NCI-H146 treated with DMSO at 0.1 percent for 48 hours (cell line): ENCODE data around the gene ANAPC13.

ENCODE experiments used
- DNase-seq: peaks from one replicate; lab custom pipeline; 2025; ENCODE audit not compliant: unreplicated experiment; lab: John Stamatoyannopoulos, UW

Gene ANAPC13

DNA sequence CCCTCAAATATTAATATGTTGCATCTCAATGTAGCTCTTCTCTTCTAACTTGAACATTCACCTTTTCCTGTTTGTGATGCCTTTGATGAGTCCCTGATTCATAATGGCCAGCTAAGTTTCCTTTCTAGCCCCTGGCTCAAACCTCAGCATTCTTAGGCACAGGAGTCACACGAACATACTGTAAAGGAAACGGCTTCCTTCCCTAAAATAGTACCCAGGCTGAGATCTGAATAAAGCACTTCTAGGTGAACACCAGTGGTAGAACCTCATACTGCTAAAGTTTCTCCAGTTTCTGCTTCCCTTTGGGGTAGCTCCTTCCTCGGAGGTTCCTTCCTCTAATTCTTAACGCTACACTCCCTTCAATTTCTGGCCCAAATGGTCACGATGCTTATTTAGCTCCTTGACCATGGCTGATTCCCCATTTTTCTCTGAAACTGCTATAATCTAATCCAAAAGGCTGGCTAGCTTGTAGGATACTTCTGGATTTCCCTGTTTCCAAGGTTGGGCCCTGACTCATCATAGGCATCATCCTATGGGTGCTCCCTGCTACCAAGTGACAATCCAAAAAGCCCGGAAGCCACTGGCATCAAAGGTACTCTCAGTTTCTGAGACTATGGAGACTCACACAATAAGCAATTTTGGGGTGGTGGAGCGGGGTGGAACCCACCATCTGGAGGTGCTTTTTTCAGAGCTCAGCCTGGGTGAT, 2.4 kb downstream of the ANAPC13 start:
- no peak for DNase-seq

DNA sequence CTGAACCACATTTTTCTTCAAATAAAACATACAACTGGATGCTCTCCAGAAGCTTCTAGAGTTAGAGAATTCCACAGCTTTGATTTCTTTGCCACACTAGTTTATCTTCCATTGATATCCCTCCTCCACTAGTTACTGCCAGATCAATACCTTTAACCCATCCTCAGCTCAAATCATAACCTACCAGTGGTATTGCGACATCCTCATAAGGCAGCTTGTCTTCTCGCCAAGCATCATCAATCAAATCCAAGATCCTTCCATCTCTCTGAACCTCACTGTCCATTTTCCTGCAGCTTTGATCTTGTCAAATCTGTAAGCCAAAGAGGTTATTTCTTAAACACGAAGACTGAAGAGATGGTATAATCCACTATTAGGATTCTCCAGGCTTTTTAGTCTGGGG, 3.2 kb downstream of the ANAPC13 start:
- no peak for DNase-seq

DNA sequence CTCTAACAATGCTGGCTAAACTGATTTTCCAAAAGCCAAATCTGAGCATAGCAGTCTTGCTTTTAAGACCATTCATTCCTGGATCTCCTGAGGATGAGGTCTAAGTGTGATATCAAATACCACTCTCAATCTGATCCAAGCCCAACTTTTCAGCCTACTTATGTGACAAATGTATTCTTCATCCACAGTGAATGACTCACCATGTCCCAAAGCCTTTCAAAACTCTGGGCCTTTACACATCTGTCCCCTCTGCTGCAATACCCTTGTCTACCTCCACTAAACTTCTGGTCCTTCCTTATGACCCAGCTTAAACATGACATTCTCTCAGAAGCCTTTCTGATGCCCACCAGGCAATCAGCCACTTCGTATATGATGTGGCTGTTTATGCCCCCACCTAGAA, 4.6 kb downstream of the ANAPC13 start:
- no peak for DNase-seq

DNA sequence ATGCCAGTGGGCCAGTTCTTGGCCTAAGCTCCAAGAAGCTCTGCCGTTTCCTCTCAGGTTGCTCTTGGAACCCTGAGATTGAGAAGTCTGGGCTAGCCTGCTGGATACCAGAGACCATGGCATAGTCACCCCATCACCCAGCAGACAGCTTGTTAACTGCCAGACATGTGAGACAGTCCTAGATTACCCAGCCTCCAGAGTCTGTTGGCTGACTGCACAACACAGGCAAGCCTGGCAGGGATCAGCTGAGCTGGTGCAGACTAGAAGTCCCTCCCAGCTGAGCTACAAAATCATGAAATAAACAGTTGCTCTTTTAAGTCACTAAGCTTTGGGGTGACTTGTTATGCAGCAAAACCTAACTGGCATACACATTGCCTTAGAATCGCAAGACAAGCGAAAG, 5.2 kb downstream of the ANAPC13 start:
- DNase-seq, result no peak

DNA sequence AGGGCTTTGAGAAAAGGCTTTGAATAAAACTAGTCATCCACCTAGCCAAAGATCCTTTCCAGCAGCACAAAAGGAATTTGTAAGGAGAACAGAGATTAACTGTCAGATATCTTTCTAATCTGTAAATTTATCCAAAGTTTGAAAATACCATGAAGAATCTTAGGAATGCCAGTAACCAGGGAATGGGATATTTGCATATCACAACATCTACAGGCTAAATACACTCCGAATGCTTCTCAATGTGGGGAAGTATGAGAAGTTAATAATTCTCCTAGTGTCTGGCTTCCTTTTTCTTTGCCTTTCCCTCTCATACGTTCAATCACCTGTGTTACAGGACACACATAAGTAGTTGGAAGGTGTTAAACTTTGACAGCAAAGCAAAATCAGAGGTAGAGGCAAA, 7.8 kb downstream of the ANAPC13 start:
- no peak for DNase-seq

DNA sequence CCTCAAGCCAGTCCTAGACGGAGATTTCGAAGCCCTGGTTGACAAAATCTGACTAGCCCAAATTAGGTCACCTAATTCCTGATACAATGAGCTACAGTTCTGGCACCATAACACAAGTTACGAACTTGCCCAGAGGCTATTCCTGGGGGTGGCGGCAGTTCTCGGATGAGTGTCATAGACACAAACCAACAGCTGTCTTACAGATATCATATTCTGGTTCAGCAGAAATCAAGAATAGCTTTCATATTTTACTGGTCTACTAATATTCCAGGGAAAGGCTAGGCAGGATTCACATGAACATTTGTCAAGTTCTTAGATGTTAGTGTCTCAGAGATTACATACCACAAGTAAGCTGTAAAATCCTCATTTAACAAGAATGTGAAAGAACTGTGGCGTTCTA, 8.8 kb downstream of the ANAPC13 start:
- no peak for DNase-seq

DNA sequence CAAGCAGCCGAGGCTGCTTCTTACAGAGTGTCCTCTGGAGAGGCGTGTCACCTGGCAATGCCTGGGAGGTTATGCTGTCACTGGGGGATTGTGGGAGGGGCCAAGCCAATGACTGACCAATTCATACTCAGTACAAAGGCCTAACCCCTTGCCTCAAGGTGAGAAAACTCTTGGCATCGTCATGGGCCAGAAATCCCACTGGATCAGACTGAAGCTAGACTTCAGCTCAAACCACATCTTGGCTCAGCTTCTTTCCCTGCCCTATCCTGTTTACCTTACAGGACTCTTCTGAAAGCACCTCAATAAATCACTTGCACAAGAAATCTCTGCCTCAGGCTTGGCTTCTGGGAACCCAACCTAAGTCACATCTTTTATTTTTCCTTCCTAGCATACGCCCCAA, 9.5 kb downstream of the ANAPC13 start:
- DNase-seq, result no peak

DNA sequence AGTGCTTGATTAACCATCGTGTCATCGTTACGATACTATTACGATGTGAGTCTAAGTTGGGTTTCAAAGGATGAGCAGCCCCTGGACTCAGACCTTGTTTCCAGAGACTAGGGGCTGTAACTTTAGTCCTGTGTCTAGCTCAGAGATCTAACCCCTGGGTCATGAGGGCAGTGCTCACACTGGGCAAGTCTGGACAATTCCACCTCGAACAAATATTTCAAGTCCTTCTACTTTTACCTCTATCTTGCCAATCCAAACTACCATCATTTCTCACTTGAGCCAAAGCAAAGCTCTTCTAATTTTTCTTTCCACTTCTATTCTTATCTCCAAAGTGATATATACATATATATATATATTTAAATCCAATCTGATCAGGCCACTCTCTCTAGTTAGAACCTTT, 10.8 kb downstream of the ANAPC13 start:
- no peak for DNase-seq

DNA sequence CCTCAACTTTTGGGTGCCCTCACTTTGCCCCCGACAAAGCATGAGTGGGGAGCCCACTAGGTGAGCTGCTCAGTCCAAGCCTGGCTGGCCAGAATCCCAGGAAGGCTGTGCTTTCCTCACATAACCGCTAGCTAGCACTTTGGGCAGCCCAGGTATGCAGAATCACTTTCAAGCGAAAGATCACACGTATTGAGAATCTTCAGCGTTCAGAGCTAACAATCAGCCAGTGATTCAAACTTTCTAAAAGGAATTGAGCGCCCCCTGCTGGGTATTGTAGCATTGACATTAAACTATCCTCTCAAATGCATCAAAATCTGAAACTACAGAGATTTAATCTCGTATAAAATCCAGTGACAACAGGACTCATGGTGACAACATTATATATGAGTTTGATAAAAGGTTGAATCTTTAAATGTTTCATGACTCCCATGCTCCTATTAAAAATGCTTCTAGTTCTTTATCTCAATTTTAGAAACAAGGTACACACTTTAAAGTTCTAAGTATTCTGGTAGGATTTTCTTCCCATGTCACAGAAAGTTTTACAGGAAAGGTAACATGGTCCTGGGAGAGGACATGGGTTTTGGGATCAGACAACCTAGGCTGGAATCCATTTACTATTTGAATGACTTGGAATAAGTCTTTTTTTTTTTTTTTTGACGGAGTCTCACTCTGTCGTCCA, 11.8 kb downstream of the ANAPC13 start:
- peak; percentile 61 for DNase-seq

DNA sequence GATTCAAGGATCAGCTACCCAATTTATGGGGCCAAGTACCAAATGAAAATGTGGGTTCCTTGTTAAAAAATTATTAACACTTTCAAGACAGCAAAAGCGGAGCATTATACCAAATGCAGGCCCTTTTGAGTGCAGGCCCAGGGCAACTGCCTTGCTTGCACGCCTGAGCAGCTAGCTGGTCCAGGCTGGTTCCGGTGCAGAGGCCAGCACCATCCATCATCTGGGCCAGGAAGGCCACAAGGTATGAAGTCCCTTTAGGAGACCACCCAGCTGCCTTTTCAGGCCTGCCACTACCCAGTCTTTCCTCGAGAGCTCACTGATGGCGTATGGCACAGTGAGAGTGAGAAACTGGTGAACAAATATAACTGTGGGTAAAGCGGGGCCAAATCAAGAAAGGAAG, 13.0 kb downstream of the ANAPC13 start:
- no peak for DNase-seq

DNA sequence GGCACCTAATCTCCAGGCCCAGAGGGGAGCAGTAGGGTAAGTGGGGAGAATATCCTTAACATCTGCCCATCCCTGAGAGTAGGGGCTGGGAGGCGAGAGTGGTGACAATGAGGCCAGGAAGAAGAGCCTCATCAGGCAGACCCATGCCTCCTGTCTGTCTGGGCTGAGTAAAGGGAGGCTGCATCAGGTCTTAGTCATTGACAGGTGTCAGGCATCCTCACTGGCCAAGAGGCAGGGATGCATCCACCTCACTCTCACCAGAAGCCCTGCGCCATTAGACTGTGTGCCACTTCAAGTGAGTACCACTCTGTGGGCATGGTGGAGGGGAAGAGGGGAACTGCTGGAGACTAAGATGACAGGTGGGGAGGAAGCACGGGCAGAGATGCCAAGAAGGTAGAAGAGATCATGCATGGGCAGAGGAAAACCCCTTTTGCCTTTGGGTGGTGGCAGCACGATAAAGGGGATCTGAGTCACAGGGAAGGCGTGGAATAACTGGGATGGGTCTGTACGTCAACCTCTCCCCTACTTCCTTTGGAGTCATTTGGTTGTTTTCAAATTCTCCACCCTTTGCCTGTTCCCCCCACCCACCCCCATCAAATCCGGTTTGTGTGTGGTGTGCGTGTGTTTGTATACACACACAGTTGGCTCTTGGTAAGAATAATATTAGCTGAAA, 14.1 kb downstream of the ANAPC13 start:
- no peak for DNase-seq

DNA sequence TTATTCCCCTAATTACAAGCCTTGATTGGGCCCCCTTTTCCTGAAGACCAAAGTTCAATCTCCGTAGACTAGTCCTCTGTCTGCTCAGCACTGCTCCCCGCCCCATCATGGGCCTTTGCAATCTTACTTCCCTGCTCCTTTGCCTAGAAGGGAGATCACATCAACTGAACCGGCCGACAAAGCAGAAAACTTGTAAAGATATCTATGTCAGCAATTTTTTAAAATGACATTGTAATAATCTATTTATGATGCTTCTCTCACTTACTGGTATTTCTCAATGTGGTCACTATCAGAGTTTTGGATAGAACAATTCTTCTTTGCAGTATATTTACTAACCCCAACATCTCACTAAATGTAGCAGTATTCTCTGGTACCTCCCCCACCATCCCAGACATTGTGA, 17.3 kb downstream of the ANAPC13 start:
- DNase-seq, result no peak

DNA sequence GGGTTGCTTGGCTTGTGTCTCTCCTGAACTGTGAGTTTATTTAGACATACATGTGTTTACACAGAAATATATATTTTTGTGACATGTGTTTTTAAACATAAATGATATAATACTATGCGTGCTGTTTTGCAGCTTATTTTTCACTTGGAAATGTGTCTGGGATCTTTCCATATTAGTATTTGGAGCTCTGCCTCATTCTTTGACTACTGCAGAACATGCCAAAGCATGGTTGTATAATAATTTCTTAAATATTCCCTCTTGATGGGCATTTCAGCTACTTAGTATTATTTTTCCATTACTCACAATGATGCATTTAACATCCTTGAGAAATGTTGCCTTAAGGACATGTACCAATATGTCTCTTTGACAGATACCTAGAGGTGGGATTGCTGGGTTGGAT, 19.5 kb downstream of the ANAPC13 start:
- no peak for DNase-seq

DNA sequence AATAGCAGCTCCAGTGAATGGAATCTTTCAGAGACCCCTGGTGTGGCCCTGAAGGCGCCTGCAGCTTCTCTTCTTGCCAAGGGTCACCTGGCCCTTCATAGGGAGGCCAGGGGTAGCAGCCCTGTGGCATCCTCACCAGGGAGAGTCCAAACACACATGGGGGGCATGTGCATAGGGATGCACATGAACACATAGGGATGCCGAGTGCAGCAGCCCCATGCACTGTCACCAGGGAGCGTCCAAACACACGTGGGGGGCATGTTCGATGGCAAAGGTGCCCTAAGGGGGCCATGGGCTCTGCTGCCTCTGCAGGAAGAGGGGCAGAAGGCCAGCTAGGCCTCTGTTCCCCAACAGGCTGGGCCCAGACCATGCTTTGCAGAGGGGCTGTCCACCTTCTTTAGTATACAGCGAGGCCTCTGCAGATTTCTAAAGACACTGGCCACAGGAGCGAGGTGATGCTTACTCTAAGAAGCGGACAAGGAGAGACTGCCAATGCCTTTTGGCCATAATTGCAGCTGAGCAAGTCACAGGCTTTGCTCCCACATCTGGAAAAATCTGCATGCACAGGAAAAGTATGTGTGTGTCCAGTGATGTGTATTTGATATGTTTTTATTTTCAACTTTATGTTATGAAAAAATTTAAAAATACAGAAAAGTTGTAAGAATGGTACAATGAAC, 21.0 kb downstream of the ANAPC13 start:
- no peak for DNase-seq

DNA sequence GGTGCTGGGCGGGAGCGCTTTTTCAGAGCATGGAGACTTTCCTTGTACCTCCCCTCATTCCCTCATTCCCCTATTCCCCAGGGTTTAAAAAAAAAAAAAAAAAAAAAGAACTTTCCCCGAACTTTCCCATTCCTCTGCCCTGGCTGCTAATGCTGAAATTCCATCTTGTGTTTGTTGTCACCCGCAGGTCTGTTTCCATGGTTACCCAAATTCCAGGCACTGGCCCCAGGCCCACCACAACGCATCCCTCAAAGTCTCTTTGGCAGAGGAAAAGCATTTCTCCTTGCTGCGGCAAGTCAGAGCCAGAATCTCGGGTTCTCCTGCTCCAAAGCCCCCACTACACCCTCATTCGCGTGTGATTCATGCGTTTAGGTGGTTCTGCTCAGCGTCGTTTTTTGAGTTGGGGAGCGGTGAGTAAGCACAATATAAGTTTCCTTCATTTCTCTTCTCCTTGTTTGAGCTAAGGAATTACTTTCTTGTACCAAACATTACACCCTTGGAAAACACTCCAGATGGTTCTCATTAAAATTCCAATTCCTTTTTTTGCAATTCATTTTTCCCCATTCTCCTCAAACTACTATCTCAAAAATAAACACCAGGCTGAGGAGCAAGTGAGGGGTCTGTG, 21.6 kb downstream of the ANAPC13 start:
- DNase-seq, result no peak

DNA sequence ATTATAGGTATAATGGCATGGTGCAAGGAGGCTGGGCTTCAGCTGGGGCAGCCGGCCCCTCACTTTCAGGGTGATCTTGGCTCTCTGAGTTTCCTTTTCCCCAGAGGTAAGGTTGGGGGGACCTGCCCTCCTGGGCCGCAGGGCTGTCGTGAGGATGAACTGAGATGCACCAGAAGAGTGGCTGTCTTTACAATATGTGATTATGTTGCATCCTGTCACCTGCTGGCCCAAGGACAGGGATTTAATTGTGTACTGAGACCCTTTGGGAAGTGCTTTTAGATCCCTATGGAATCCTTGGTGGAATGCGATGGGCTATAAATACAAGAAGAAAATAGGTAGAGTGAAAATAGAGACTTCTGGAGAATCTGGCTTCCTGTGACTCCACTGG, 22.1 kb downstream of the ANAPC13 start:
- DNase-seq, result no peak

DNA sequence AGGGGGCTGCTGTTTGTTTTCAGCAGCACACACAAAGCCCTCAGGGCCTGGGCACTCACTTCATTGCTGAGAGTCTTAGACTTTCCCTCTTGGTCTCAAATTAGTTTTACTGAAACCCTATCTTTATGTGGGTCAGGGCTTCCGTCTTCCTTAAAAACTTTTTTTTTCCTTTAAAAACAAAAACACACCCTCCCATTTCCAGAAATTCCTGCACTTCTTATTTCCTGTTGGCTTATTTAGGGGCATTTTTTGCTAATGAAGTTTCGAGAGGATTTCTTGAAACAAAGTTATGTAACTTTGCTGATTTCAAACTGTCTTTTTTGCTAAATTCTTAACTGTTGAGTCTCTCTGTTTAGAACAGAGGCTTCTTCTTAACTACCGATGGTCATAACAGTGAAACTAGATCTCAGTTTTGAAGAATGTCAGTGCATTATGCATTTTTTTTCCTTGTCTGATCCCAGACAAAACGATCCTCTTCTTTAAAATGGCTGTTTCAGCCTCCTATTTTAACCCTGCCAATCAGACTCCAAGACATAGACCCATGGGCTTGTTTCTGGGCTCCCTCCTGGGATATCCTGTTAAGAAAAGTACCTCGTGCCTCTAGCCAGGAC, 23.3 kb downstream of the ANAPC13 start:
- no peak for DNase-seq

DNA sequence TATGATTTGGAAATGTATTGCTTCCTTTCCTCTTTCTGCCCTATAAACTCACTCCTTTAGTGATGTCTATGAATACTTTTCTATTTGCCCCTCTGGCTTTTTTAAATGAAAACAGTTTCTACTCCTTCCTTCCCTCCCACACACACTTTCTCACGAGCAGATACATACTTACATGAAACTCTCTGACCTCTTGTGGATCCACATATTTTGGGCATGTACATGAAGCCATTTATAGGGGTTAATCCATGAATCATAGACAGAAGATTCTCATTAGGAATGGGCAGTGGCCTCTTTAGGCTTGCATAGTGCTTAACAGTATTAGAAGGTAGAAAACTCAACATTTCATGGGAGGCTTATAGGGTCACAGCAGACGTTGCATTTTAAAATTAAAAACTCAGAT, 24.8 kb downstream of the ANAPC13 start:
- DNase-seq, result no peak

DNA sequence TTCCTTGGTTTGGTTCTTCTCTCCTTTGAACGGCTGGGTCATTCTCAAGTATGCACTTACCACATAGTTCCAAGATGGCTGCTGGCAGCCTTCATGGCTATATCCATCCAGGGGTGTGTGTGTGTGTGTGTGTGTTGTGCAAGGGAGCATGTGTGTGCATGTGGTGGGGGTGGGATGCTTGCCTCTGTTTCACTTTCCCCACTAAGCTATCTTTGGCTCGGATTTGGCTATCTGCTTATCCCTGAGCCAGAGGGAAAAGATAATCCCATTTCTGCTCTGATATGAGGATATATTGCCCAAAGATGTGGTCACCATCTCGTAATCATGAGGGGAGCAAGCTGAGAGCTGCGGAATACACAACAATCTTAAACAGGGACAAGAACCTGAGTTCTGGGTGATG, 26.2 kb downstream of the ANAPC13 start:
- no peak for DNase-seq

DNA sequence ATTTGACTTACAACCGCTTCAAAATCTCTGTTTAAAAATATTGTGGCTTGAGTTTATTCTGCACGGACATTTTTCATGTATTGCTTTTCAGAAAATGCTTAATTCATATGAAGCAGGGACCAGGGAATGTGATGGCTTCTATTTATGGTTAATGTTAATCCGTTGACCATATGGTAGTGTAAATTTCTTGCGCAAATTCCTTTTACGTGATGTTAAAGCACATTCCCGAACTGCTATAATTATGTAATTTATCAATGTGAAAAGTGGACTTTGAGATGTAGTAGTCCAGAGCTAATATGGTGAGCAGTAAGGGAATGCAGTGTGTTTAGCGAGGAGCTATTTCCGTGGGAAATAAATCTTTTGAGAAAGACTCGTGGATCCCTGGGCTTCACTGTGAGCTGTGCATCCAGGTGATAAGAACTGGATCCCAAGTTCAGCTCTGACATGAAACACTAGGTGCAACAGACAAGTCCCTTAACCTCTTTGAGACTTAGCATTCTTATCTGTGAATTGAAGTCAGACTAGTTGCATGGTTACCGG, 27.3 kb downstream of the ANAPC13 start:
- DNase-seq, result no peak
